Measurements from ENCODE around the gene A1CF.

Gene A1CF

GRCh38 chr10:50861370-50861769 lies 24.1 kb downstream of the A1CF start:
- DNase-seq (ENCODE audit: low read depth): no peak

DNA sequence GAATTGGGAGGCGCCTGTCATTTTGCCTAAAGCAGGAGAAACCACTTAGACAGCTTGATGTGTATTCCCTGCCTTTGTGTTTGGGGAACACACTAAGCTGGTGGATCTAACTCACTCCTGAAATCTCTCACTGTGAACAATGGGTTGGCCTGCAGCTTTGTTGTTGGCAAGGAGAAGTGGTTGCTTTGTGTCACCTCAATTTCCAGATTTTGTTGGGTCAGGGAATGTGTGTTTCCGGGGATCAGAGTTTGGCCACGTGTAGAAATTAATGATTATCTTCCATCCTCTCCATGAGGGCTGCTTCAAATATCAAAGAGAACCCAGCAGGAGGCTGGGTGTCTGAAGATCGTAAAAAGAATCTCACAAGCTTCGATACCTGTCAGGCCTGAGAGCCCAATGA lies 27.8 kb downstream of the A1CF start:
- no peak for DNase-seq (ENCODE audit: low read depth)

DNA sequence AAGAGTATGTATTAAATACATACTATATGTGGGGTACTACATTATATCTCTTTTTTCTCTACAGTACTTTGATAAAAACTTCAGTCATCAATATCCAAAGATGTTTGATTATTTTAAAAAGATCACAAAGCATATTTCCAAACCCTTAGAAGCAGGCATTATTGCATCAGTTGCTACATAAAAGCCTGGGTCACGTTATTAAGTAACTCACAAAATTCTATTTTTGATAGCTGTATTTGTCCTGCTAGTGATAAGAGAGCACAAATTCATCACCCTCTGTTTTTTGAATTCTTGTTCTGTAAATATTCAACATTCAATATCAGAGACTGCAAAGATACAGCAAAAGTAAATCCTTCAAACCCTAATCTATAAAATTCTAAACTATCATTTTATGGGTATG lies 30.0 kb downstream of the A1CF start:
- no peak for DNase-seq (ENCODE audit: low read depth)

DNA sequence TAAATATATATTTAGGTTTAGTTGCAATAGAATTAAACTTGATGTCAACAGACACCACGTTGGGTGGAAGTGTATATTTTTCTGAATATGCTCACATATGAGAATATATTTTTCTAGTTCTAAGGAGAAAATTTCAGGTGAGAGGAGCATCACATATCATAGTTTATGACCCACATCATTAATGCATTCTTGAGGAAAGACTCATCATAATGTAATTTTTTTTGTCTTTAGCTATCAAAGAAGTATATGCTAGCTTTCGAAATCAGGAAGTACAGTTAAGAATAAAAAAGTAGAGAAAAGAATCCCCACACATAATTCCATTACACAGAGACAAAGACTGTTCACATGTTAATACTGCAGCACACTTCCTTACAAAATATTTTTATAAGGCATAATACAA lies 30.4 kb downstream of the A1CF start:
- no peak for DNase-seq (ENCODE audit: low read depth)

DNA sequence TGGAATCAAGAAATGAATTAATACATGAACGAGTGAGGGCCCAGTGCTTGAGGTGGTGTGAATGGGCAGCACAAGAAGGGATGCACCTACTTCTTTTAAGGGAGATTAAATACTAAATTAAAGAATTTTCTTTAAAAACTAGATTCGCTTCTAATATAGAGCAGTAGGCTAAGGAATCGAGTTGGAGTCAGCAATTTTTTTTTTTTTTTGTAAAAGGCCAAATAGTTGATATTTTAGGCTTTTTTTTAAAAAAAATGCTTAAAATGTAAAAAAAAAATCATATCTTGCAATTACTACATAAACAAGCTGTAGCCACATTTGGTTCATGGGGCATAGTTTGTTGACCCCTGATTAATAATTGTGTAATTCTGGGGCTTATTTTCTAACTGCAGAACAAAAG lies 31.9 kb downstream of the A1CF start:
- DNase-seq (ENCODE audit: low read depth): no peak

- DNase-seq (ENCODE audit: low read depth): no peak
These were observed 33.3 kb downstream of the A1CF start for GRCh38 chr10:50851884-50852671.

DNA sequence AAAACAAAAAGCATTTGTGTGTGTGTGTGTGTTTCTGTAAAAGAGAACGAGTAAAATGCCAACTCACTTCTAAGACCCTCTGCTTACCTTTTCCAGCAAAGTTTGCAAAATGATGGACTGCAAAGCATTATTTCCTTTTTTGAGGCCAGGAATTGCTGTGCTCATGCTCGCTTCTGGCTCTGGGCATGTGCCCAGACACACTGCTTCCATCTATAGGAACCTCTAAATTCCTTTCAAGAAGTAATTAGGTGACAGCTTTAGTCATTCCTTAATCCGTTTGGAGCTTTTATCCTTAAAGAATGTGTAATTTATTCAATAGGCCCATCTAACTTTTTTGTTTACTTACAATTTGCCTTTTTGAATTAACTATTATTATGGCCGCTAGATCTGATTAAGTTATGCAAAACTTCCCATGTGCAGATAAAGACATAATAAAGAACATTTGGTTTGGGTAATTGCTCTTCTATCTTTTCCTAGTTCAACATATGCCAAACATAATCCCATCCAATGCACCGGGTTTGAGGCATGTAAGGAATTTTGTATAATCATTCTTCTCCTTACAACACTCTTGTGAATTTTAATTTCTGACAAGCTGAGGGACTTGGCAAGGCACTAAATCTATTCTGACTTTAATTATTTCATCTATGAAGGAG lies 34.7 kb downstream of the A1CF start:
- no peak for DNase-seq (ENCODE audit: low read depth)

DNA sequence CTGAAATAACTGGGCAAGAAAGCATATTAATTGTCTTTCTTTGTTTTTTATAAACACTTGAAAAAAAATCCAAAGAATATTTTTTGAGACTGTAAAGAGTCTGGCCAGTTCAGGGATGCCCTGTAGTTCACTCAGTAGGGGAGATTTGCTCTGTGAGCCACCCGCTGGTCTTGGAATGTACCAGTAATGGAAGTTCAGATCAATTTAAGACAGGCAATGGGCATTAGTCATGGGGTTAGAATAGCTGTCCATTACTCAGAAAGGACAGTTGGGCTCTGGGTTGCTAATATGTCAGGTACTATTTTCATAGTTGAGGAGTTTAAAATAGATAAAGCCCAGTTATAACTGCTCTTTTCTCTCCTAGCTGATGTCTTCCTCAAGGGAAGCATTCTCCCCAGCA lies 38.7 kb downstream of the A1CF start:
- peak; percentile 35 for DNase-seq (ENCODE audit: low read depth)

DNA sequence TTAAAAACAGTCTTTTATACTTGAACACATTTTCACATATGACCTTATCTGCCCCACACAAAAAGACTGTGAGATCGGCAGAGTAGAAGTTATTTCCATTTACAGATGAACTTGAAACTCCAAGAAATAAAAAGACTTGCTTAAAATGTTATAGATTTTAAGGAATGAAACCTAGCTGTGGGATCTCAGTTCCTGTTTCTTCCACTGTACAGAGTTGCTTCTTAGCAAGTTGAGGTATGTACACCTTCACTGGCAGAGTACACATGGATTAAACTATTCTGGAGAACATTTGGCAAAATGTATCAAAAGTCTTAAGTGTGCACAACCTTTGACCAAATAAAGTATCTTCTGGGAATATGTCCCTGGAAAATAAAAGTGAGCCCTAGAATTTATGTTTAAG lies 48.3 kb downstream of the A1CF start:
- no peak for DNase-seq (ENCODE audit: low read depth)

- DNase-seq (ENCODE audit: low read depth): no peak
These were observed 53.2 kb downstream of the A1CF start for GRCh38 chr10:50832171-50832751.

DNA sequence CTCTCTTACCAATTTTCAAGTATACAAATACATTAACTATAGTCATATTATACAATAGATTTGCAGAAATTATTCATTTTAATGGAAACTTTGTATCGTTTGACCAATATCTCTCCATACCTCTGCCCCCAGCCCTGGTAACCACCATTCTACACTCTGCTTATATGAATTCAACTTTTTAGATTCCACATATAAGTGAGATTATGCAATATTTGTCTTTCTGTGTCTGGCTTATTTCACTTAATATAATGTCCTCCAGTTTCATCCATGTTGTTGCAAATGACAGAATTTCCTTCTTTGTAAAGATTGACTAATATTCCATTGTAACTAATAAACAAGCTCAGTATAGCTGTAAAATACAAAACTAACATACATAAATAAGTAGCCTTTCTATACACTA lies 55.4 kb downstream of the A1CF start:
- DNase-seq (ENCODE audit: low read depth): no peak

DNA sequence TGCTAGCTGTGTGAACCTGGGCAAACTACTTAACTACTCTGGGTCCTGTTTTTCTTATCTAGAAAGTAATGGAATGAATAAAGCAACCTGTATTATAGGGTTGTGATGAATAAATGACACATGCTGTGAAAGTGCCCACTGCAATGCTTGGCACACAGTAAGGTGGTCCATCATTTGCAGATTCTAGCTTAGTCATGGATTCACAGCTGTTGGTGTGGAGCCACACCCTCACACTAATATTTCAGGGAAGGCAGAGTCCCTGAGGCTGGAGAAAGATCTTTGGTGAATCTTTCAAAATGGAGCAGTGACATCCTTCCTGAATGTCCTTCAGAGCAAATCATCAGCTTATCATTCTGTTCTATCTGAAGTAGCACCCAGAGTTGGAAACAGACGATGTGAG lies 60.6 kb downstream of the A1CF start:
- DNase-seq (ENCODE audit: low read depth): no peak

GRCh38 chr10:50823789-50824188 lies 61.6 kb downstream of the A1CF start:
- no peak for DNase-seq (ENCODE audit: low read depth)

- no peak for DNase-seq (ENCODE audit: low read depth)
These were observed 75.8 kb downstream of the A1CF start for GRCh38 chr10:50809596-50809995.

GRCh38 chr10:50807851-50808776 lies 77.3 kb downstream of the A1CF start:
- peak; percentile 10 for DNase-seq (ENCODE audit: low read depth)

GRCh38 chr10:50805981-50806622 lies 79.3 kb downstream of the A1CF start:
- DNase-seq (ENCODE audit: low read depth): no peak

GRCh38 chr10:50799595-50799994 lies 85.8 kb downstream of the A1CF start:
- no peak for DNase-seq (ENCODE audit: low read depth)

GRCh38 chr10:50798297-50798696 lies 87.1 kb downstream of the A1CF start:
- no peak for DNase-seq (ENCODE audit: low read depth)

GRCh38 chr10:50796693-50797092 lies 88.7 kb downstream of the A1CF start:
- no peak for DNase-seq (ENCODE audit: low read depth)

GRCh38 chr10:50794490-50794889 lies 90.9 kb downstream of the A1CF start:
- no peak for DNase-seq (ENCODE audit: low read depth)

GRCh38 chr10:50788951-50789945 lies 96.2 kb downstream of the A1CF start:
- DNase-seq (ENCODE audit: low read depth): no peak
